ENCODE results near the gene SWT1.

SWT1 gene, protein sequence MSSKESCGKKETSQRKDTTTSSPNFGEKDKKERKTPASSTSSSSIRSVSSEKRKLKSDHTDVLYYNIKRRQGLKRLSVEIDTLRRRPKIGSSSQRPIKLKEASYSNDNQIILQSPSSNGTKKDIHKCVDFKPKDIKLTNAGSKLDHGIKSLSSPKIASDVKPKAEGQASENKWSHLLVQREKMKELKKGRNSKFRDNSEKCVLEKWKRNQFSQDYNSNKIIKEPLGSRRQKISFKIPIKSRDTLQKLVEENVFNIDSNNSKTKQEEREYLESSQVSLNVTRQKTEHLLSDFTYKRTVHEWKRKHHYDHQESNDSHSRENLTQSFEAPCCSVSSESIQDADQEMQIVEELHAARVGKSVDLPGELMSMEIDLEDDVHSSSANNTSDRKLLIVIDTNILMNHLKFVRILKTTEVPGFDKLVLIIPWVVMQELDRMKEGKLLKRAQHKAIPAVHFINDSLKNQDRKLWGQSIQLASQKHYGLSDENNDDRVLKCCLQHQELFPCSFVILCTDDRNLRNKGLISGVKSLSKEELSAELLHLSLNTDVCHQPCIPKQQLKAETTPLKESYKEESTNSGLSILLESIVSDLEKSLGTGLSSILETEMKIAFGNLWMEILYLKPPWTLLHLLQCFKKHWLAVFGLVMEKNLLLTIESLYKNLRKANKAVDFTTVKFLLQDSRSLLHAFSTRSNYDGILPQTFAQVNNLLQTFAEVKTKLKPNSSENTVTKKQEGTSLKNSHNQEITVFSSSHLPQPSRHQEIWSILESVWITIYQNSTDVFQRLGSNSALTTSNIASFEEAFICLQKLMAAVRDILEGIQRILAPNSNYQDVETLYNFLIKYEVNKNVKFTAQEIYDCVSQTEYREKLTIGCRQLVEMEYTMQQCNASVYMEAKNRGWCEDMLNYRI

GRCh38 chr1:185156854-185157598 lies at the start of gene SWT1, which contains the start of gene TRMT1L:
TSS of gene SWT1 (plus strand) at chr1:185157167. CDS start at chr1:185160842, 3,675 bp downstream.
TSS of gene TRMT1L (minus strand) at chr1:185156953. CDS start at chr1:185156712, 241 bp downstream.
- DNase-seq (ENCODE audit: extremely low spot score, insufficient read length, low read depth) (peak; percentile 82), FAIRE-seq (peak; percentile 99)

- no peak for FAIRE-seq
- no peak for DNase-seq (ENCODE audit: extremely low spot score, insufficient read length, low read depth)
Measured at GRCh38 chr1:185108321-185108720, 48.6 kb upstream of the SWT1 start.

GRCh38 chr1:185110145-185110544 lies 46.8 kb upstream of the SWT1 start:
- FAIRE-seq: no peak
- no peak for DNase-seq (ENCODE audit: extremely low spot score, insufficient read length, low read depth)

DNA sequence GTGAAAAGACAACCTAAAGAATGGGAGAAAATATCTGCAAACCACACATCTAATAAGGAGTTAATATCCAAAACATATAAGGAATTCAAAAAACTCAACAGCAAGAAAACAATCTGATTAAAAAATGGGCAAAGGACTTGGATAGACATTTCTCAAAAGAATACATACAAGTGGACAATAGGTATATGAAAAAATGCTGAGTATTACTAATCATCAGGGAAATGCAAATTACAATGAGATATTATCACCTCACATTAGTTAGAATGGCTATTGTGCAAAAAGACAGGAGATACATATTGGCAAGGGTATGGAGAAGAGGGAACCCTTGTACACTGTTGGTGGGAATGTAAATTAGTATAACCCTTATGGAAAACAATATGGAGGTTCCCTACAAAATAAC lies 45.1 kb upstream of the SWT1 start:
- no peak for DNase-seq (ENCODE audit: extremely low spot score, insufficient read length, low read depth)
- no peak for FAIRE-seq

DNA sequence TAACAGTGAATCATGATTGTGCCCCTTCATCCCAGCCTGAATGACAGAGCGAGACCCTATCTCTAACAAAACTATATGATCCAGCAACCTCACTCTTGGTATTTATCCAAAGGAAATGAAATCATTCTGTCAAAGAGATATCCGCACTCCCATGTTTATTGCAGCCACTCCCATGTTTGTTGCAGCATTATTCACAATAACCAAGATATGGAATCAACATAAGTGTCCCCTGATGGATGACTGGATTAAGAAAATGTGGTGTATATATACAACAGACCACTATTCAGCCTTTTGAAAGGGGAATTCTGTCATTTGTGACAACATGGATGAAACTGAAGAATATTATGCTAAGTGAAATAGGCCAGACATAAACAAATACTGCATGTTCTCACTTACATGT lies 44.6 kb upstream of the SWT1 start:
- DNase-seq (ENCODE audit: extremely low spot score, insufficient read length, low read depth): no peak
- no peak for FAIRE-seq

DNA sequence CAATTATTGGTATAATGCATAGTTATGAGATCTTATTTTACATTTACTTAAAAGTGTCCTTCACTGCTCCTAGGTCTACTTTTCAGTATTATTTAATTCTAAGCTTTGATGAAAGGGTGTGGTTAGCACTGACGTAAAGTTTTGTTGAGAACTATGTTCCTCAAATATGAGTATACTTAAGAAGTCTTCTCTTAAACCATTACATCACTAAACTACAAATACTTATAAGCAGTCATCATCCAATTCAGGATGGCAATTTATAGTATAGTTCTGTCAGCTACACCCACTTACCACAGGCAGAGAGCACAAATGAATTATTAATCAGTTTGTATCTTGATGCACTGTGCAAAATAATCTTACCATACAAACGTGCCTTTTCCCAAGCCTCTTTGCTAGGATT lies 27.3 kb upstream of the SWT1 start:
- no peak for FAIRE-seq
- DNase-seq (ENCODE audit: extremely low spot score, insufficient read length, low read depth): no peak

- no peak for DNase-seq (ENCODE audit: extremely low spot score, insufficient read length, low read depth)
- no peak for FAIRE-seq
Measured at GRCh38 chr1:185132534-185132933, 24.4 kb upstream of the SWT1 start.

DNA sequence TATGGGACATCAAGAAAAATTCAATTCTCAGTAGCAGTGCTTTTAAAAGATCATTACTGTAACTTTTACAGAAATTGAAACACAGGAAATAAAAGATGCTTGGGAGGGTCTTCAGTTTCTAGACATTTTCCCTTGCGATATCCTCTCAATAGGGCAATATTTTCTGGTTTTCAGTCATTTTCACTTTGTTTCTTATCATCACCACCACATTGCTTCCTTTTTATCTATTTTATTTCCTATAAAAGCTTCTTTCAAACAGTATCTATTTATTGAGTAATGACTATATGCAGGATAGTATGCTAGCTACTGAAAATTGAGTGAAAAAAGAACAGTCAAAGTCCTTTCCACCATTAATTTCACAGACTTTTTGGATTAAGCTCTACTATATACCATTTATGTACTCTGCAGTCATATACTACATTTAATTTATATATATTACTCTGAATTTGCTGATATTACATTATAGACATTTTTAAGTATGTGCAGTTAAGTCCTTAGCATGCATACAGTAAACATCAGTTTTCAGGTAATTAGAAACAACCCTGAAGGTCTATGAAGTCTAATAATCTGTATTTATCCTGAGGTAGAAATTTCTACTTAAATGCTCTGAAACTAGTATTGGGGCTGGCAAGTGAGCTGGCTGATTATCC lies 18.9 kb upstream of the SWT1 start:
- DNase-seq (ENCODE audit: extremely low spot score, insufficient read length, low read depth) (no peak), FAIRE-seq (no peak)

- DNase-seq (ENCODE audit: extremely low spot score, insufficient read length, low read depth) (no peak), FAIRE-seq (no peak)
Measured at GRCh38 chr1:185139246-185139645, 17.7 kb upstream of the SWT1 start.

DNA sequence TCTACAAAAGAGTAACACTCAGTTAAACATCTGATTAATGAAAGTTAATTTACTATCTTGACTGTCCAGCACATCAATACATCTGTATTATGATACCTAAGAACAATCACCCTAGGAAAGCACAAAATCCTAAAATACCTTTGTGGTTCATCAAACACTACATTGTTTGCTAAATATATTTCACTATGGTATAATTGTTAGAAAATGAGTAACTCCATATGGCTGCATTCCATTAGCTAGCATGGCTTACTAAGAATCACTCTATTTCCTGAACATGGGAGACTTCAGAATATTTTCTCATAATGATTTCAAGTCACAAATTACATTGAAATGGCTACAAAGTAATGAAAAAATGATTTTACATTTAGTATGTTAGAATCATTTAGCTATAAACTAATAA lies 12.7 kb upstream of the SWT1 start:
- no peak for FAIRE-seq
- no peak for DNase-seq (ENCODE audit: extremely low spot score, insufficient read length, low read depth)

GRCh38 chr1:185151215-185151614 lies 5.8 kb upstream of the SWT1 start:
- FAIRE-seq: no peak

GRCh38 chr1:185152187-185152767 lies 4.7 kb upstream of the SWT1 start:
- DNase-seq (ENCODE audit: extremely low spot score, insufficient read length, low read depth) (no peak), FAIRE-seq (no peak)

More at GRCh38 chr1:185151215-185151614, 5.8 kb upstream of the SWT1 start:
- DNase-seq (ENCODE audit: extremely low spot score, insufficient read length, low read depth): no peak

DNA sequence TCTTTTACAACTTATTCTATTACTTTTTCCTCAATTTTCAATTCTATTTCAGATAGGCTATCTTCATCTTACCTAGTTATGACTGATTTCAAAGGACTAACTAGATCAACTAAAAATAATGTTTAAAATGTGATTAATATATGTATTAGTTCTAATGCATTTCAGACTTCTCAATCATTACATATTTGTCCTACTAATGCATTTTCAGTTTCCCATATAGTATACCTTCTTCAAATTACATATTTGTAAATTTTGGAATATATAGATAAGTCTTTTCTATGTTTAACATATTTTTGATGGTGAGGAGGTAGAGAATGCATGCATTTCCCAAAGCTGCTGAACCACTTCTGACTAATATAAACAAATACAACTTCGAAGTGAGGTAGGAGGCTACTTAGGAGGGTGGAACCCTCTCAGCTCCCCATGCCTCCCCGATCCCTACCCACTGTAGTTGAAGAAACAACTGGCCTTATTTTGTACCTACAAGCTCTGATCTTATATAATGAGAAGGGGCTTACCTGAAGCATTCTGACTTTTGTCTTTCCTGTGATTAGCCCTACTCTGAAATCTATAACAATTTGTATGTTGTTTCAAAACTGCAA lies 2.0 kb upstream of the SWT1 start:
- DNase-seq (ENCODE audit: extremely low spot score, insufficient read length, low read depth) (no peak), FAIRE-seq (no peak)

DNA sequence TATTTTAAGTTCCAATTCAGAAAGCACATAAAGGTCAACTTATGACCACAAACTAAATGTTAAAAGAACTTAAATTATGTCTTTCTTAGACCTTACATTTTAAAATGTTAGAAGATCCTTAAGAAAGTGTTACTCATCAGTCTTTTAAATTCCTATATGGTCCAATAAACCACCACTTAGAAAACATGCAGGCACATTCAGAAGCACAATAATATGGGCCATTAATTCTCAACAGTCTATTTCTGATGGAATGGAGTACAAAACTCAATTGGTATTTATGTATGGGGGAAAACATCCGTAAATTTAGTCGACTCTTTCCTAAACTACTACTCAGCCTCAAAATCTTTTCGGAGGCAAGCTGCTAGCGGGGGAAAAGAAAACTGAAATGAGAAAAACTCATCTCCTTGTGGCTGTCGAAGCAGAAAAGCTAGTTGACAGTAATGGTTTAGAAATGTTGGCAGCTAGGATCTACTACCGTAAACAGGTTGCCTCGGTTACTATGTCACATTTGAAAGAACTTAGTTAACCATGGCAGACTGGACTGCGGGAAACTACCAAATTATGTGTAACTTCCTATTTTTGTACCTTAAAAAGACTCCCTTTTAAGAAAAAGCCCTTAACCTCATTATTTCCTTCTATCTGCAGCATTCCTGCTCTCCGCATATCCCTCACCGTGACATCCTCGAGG lies 1.2 kb upstream of the SWT1 start:
- no peak for DNase-seq (ENCODE audit: extremely low spot score, insufficient read length, low read depth)
- peak; percentile 39 for FAIRE-seq

DNA sequence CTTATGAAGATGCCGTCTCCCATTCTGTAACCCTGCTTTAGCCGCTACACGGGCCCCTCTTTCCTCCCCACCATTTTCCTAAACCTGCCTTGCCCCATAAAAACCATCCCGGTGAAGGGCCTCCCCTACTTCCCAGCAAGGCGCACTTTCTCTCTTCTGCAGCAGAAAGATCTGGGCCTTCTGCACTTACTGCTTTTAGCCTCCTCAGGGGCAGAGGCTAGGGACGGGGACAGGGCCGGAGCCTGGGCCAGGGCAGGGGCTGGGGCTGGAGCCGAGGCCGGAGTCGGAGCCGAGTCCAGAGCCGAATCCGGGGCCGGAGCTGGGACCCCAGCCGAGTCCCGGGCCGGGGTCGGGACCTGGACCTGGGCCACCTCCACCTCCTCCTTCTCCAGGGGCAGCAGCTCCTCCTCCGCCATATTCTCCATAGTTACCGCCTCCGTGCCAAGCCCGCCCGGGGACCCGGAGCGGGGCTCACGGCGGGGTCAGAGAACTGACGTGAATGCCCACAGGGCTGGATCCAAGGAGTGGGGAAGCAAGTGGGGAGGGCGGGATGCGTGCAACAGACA lies 596 bp upstream of the SWT1 start:
- DNase-seq (ENCODE audit: extremely low spot score, insufficient read length, low read depth) (no peak), FAIRE-seq (no peak)

DNA sequence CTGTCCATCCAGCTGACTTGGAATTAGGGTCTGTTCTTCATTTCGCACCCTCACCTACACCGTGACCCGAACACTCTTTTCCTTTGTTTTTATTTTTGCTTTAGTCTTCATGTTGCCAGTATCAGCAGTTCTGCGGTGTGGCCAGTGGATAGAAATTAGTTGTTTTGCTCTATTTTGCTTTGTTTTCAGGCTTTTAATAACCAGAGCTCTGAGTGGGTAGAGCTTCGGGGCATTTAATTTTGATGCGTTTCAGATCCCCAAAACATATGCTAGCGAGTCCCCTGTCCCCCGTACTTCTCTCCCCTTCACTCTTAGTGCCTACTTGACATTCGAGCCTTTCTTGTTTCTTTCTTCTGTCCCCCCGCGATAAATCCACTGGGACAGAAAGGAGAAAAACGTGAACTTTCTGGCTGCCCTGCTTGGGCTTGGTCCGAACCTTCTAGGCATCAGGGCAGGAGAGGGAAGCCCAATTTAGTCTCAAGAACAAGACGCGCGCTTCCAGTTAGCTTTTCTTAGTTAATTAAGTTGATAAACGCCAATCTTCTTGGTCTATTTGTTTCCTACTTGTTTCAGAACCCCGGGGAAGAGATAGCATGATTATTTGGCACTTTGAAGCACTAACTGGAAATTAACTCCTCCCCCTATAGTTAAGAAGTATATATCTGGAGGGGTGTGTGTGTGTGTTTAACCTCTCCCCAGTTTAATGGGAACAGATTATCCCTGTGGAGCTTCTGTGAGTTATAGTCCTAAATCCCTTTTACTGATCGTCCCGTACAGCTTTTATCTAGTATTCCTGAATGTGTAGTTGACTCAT lies 839 bp downstream of the SWT1 start:
- FAIRE-seq: no peak

DNA sequence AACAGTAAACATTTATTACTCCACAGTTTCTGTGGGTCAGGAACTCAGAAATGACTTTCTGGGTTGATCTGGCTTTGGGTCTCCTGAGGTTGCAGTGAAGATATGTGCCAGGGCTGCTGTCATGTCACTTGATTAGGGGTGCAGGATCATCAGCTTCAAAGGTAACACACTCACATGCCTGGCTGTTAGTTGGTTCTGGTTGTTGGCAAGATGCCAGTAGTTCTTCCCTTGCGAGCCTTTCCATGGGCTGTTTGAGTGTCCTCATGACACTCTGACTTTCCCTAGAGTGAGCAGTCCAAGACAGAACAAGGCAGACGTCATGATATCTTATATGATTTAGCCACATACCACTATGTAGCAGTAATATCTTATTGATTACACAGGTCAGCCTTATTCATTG lies 1.8 kb downstream of the SWT1 start:
- FAIRE-seq: no peak

More for the DNA sequence above, 839 bp downstream of the SWT1 start:
- no peak for DNase-seq (ENCODE audit: extremely low spot score, insufficient read length, low read depth)

More for the DNA sequence above, 1.8 kb downstream of the SWT1 start:
- no peak for DNase-seq (ENCODE audit: extremely low spot score, insufficient read length, low read depth)
